GM21576 (cell line): Measurements from ENCODE around the gene CKMT2.

ENCODE experiments used
- ATAC-seq: cut with Tn5 transposase; IDR thresholded peaks from one replicate; pipeline ENCODE4 v1.9.1; 2021; ENCODE audit warnings: mild to moderate bottlenecking, moderate library complexity; ENCODE audit not compliant: unreplicated experiment

Gene CKMT2

DNA sequence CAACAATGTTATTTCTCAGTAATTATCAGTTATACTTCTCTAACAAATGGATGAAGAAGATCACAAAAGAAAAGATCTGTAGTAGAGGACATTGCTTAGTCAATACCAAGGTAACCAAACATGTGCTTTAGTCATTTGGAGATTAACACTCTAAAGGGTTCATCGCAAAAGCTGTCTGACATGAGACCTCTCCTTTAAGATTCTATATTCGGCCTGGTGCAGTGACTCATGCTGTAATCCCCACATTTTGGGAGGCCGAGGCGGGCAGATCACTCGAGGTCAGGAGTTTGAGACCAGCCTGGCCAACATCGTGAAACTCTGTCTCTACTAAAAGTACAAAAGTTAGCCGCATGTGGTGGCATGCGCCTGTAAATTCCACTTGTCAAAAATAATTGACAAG, 18.3 kb upstream of the CKMT2 start:
- no peak for ATAC-seq

DNA sequence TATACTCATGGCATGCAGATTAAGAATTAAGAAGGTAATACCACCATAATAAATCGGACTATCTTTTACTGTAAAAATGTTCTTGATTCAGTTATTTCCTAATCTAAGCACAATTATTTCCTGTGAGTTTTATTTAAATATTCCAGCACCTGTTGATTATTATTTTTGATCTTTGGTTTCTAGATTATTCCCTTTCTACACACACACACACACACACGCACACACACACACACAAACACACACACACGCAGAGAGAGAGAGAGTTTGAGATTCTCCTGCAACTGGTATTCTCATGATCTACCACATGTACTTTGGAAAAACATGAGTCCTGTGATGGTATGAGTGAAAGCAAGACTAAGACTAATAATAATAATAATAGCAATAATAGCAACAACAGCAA, 17.0 kb upstream of the CKMT2 start:
- no peak for ATAC-seq

DNA sequence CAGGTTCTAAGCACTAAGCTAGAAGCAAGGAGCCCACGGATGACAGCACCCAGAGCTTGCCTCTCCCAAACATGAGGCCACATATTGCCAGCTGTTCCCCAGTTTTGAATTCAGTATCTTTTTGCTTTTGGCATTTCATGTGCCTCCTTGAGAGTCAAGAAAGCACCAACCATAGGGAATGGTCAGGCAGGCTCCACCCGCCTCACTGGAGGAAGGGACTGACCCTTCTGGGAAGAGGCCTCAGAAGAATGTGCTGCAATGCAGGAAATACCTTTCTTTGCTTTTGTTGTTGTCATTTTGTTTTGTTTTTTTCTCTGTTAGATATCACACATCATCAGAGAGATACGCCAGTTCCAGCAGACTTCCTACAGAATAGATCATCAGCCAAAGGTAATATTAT, 13.7 kb upstream of the CKMT2 start:
- ATAC-seq = no peak

GRCh38 chr5:81222285-81222684, 10.8 kb upstream of the CKMT2 start:
- no peak for ATAC-seq

GRCh38 chr5:81225463-81225862, 7.7 kb upstream of the CKMT2 start:
- no peak for ATAC-seq

GRCh38 chr5:81226286-81226685, 6.8 kb upstream of the CKMT2 start:
- ATAC-seq = no peak

- no peak for ATAC-seq
Measured at GRCh38 chr5:81226949-81227348, 6.2 kb upstream of the CKMT2 start.

DNA sequence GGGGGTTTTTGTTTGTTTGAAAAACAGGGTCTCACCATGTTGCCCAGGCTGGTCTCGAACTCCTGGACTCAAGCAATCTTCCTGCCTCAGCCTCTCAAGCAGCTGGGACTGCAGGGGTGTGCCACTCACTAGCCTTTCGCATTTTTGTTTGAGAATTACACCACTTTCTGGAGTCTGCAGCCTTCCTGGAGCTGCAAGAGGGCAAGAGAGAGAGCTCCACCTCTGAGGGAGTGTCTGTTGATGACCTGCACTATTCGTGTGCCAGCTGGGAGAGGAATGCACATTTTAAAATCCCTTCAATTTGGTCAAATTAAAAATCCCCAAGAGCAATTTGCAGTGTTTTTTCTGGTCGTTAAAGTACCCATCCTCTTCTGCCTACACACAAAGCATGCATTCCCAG, 5.0 kb upstream of the CKMT2 start:
- no peak for ATAC-seq

- no peak for ATAC-seq
Measured at GRCh38 chr5:81230416-81230815, 2.7 kb upstream of the CKMT2 start.

DNA sequence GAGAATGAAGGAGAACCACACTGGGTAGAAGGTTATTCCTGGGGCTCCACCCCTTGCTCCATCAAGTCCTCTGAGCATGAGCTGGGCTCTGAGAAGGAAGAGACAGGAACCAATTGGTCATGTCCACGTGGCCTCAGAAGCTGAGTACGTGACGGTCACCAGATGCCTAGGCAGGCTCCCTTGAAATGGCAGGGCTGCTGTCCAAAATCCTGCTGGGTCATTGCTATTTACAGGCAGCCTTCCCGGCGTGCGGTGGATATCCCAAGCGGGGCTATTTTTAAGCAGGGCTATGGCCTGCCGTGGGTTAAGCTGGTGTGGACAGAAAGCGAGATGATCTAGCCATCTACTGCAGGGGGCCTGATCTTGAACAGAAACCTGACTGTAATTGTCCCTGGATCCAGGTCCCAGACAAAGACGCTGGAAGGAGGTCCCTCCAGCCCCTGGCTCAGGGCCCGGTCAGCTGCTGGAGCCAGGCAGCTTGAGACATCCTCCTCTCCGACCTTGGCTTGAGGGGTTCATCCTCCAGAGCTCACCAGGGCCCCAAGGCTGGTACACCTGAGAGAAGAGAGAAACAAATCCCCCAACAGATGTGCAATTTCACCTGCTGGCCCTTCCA, 550 bp upstream of the CKMT2 start:
- no peak for ATAC-seq

DNA sequence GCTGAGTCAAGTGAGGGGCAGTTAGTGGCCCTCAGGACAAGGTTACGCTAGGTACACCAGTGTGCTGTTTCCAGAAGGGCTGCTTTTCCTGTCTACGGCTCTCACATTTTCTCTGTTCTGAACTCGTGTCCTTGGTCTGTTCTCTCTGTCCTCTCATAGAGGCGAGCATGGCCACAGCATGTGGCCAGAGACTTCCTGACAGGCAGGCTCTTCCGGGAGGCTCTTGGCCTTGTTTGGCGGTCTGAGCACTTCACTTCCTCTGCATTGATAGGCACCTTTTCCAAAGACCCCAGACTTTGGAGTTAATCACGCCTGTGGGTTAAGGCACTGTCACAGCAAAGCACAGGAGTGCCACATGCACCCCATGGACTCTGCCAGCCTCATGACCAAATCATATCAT, 1.2 kb downstream of the CKMT2 start:
- no peak for ATAC-seq

- no peak for ATAC-seq
Measured at GRCh38 chr5:81234801-81235200, 1.7 kb downstream of the CKMT2 start.

- ATAC-seq = no peak
Measured at GRCh38 chr5:81235287-81236072, 2.4 kb downstream of the CKMT2 start.

GRCh38 chr5:81238460-81238859, 5.3 kb downstream of the CKMT2 start:
- ATAC-seq = no peak

GRCh38 chr5:81239613-81240012, 6.5 kb downstream of the CKMT2 start:
- no peak for ATAC-seq

GRCh38 chr5:81241001-81241400, 7.9 kb downstream of the CKMT2 start:
- ATAC-seq = no peak

DNA sequence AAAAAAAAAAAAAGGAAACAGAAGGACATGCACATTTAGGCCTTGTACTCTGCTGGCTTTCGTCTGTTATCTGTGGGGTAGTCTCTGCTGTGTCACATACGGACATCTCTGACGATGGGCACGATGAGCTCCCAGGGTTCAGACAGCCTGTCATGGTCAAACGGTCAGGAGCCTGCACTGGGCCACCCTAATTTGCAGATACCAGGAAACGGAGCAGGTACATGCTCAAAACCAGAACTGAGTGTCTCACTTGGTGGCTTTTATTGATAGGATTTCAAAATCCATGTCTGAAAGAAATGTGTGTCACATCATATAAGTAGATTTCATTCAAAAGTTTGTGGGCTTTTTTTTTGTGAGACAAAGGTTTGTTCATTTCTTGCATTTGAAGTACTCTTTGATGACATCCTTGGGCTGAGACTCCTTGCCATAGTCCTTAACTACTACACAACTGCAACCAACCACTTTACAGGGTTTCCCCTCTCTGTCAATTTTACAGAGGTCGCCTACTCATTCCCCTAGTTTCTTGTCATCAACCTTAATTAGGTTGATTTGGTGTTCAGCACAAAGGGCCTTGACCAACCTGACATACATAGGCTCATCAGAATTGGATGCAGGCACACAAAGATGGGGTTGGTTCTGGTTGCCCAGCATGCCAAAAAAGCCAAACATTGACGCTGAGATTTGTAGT, 9.0 kb downstream of the CKMT2 start:
- ATAC-seq = no peak

GRCh38 chr5:81242906-81243436, 9.8 kb downstream of the CKMT2 start:
- ATAC-seq = no peak

- ATAC-seq = no peak
Measured at GRCh38 chr5:81244451-81244850, 11.3 kb downstream of the CKMT2 start.

- ATAC-seq = no peak
Measured at GRCh38 chr5:81245871-81246235, 12.7 kb downstream of the CKMT2 start.

DNA sequence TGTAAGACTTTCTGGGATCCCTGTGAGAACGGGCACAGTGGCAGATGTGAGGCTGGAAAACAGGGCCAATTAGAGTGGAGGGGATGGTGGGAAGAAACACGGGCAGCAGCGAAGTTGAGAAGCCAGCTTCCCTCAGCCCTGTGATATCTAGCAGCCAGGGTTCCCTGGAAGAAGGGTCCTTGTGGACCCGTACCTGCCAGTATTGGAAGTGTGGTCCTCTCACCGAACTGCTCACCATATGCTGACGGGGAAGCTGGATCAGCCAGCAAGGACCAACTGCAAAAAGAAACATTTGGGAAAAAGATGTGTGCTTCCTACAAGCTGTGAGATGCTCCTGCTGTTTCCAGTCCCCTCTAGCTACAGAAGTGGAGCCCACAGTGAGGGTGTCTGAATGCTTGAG, 13.6 kb downstream of the CKMT2 start:
- no peak for ATAC-seq

DNA sequence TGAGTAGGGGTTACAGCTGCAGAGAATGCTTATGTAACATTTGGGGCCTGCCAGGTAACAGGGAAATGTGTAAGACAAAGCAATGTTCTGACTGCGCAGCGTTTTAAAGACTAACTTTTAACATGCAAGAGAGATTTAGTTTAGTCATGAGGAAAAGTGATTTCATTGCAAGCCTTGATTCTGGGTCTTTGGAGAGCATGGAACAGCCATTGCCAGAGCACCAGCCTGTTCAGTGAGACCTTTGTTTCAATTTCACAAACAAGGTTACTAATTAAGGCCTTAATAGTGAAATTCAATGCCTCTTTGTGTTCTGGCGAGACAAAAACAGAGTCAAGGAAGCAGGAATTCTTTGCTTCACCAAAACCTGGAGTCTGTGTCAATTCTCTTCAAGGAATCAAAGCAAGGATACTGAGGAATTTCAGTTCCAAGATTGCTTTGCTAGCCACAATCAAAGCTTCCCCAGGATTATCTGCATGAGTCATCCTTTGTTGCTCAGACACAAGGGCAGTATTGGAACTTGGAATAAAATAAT, 14.4 kb downstream of the CKMT2 start:
- no peak for ATAC-seq
